Measurements from ENCODE around the gene CKAP4. TPM values are rescaled to one million over a fixed set of nuclear protein-coding genes. Genes with fewer than 3 reads are reported as not detected.

CKAP4 gene
- total RNA-seq, 2 donors from 2014 or later = 50.1 to 56.8 TPM

DNA sequence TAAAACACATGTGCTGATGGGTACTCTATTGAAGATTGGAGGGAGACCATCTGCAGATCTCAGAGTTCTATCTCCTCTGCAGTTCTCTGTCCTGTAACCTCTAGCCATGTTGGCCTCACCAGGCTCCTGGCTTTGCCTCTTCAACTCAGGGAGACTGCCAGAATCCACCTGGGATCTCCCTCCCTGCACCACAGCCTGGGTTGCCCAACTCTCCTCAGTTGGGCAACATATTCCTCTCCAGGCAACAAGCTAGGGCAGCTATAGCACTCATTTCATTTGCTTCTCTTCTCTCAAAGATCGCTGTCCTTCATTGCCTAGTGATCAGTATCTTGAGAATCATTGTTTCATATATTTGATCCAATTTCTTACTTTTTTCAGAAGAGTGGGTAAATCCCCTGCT is 28.8 kb downstream of the CKAP4 start:
- Histone ChIP-seq H3K36me3 (no peaks in the 10 kb centered on the region), H3K4me1 (peaks cover 0 to 5% of the 10 kb centered on the region in 2 donors)
- TF ChIP-seq, protein P1, sequence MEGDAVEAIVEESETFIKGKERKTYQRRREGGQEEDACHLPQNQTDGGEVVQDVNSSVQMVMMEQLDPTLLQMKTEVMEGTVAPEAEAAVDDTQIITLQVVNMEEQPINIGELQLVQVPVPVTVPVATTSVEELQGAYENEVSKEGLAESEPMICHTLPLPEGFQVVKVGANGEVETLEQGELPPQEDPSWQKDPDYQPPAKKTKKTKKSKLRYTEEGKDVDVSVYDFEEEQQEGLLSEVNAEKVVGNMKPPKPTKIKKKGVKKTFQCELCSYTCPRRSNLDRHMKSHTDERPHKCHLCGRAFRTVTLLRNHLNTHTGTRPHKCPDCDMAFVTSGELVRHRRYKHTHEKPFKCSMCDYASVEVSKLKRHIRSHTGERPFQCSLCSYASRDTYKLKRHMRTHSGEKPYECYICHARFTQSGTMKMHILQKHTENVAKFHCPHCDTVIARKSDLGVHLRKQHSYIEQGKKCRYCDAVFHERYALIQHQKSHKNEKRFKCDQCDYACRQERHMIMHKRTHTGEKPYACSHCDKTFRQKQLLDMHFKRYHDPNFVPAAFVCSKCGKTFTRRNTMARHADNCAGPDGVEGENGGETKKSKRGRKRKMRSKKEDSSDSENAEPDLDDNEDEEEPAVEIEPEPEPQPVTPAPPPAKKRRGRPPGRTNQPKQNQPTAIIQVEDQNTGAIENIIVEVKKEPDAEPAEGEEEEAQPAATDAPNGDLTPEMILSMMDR (IDR thresholded peaks at IDR 0.05) = no peak

DNA sequence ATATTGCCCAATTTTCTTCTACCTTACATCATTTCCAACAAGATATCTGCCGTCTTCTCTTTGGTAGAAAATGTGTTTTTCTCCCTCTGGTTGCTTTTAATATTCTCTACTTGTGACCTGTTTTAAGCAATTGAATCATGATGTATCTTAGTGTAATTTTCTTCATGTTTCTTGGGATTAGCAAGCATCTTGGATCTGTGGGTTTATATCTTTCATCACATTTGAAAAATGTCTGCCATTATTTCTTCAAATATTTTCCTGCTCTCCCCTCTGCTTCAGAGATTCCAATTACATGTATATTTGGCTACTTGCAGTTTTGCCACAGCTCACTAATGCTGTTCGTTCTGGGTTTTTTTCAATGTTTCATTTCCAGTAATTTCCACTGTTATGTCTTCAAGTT is 30.1 kb downstream of the CKAP4 start:
- Histone ChIP-seq H3K27ac (no peak overlapping the region), H3K4me1 (no peaks in the 10 kb centered on the region), H3K4me3 (no peak overlapping the region), H3K27me3 (no peaks in the 10 kb centered on the region), H3K9me3 (peaks cover 0 to 19% of the 10 kb centered on the region in 2 donors), H3K36me3 (no peaks in the 10 kb centered on the region)
- no peak for DNase-seq (ENCODE audit: low spot score)
- TF ChIP-seq, protein P1 (IDR thresholded peaks at IDR 0.05) = no peak

More for the DNA sequence above, 28.8 kb downstream of the CKAP4 start:
- DNase-seq (ENCODE audit: low spot score) = no peak
- Histone ChIP-seq H3K27me3 (no peaks in the 10 kb centered on the region), H3K27ac (no peak overlapping the region), H3K4me3 (no peak overlapping the region), H3K9me3 (peaks cover 0 to 19% of the 10 kb centered on the region in 2 donors)

DNA sequence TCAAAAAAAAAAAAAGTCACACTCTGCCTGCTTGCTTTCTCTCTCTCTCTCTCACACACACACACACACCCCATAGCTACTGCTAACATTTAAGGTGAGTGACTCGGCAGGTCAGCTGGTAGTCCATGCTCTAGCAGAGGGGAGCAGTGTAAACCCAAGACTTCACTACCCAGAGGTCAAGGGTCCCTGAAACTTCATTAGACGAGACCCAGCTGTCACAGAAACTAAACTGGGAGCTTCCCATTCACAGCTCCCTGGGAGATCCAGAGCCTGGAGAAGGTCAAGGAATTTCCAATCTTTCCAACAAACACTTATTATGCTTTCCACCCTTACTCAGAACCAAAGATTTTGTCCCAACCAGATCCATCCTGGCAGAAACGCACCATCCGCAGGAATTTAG is 33.2 kb downstream of the CKAP4 start:
- no peak for DNase-seq (ENCODE audit: low spot score)
- H3K4me1 ChIP-seq = no peaks in the 10 kb centered on the region
- H3K36me3 ChIP-seq = no peaks in the 10 kb centered on the region
- H3K27me3 ChIP-seq = no peaks in the 10 kb centered on the region
- H3K27ac ChIP-seq = no peak overlapping the region
- H3K4me3 ChIP-seq = no peak overlapping the region
- TF ChIP-seq, protein P1 (IDR thresholded peaks at IDR 0.05) = no peak
- H3K9me3 ChIP-seq = peaks cover 0 to 19% of the 10 kb centered on the region in 2 donors

DNA sequence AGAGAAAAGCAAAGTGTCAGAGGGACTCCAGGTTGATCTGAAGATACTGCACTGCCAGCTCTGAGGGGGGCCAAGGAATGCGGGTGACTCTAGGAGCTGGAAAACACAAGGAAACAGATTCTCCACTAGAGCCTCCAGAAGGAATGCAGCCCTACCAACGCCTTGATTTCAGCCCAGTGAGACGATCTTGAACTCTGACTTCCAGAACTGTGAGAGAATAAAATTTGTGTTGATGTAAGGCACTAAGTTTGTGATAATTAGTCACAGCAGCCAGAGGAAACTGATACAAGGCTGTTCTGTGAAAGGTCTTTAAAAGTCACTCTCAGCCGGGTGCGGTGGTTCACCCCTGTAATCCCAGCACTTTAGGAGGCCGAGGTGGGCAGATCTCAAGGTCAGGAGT is 34.2 kb downstream of the CKAP4 start:
- Histone ChIP-seq H3K4me3 (no peak overlapping the region), H3K9me3 (peaks cover 0 to 19% of the 10 kb centered on the region in 2 donors), H3K36me3 (no peaks in the 10 kb centered on the region), H3K4me1 (no peaks in the 10 kb centered on the region), H3K27me3 (no peaks in the 10 kb centered on the region), H3K27ac (no peak overlapping the region)
- TF ChIP-seq, protein P1 (IDR thresholded peaks at IDR 0.05) = no peak
- DNase-seq (ENCODE audit: low spot score) = no peak

DNA sequence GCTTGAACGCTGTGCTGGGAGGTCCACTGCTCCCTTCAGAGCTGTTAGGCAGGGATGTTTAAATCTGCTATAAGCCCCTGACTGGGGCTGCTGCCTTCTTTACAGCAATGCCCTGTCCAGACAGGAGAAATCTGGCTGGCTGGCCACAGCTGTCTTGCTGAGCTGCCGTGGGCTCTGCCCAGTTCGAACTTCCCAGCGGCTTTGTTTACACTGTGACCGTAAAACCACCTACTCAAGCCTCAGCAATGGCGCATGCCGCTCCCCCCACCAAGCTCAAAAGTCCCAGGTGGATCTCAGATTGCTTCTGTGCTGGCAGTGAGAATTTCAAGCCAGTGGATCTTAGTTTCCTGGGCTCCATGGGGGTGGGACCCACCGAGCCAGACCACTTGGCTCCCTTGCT is 35.8 kb downstream of the CKAP4 start:
- Histone ChIP-seq H3K27ac (no peak overlapping the region), H3K36me3 (no peaks in the 10 kb centered on the region), H3K4me1 (no peaks in the 10 kb centered on the region), H3K27me3 (no peaks in the 10 kb centered on the region), H3K4me3 (no peak overlapping the region), H3K9me3 (peaks cover 0 to 3% of the 10 kb centered on the region in 2 donors)
- TF ChIP-seq, protein P1 (IDR thresholded peaks at IDR 0.05) = no peak
- DNase-seq (ENCODE audit: low spot score) = no peak

All from right atrium auricular region (tissue), 2 donors.